Mammary epithelial cell (primary cell): ENCODE measurements around the gene FILIP1.

Source experiments
- CTCF ChIP-seq, 2 donors: IDR thresholded peaks in 1 of 2; conservative IDR thresholded peaks in 1 of 2; 2 replicates each; pipeline ENCODE4 v1.5.1; 2011 to 2012; ENCODE audit warnings: inconsistent platforms in 2 of 2, low read length in 2 of 2, mild to moderate bottlenecking in 2 of 2, control low read depth in 1 of 2, low read depth in 1 of 2; ENCODE audit not compliant: insufficient read depth in 1 of 2; ENCODE audit errors: extremely low read depth in 1 of 2
- EZH2 ChIP-seq: IDR thresholded peaks from 2 replicates; pipeline ENCODE4 v1.6.1; 2012; ENCODE audit warnings: low read length, inconsistent platforms, borderline replicate concordance

- TF ChIP-seq CTCF (conservative IDR thresholded peaks at IDR 0.05 in 1 of 2, IDR thresholded peaks at IDR 0.05 in 1 of 2; ENCODE audit: extremely low read depth in 1 of 2, insufficient read depth in 1 of 2, low read depth in 1 of 2, low read length in 2 of 2) (no peak), EZH2 (no peak)
Observed at GRCh38 chr6:75377386-75377785, 116.2 kb downstream of the FILIP1 start.
